ENCODE measurements around the gene ICE1.

Gene ICE1

GRCh38 chr5:5424736-5425135 is 2.3 kb downstream of the ICE1 start:
- H3K79me1 ChIP-seq (replicated peaks; ENCODE audit: low read length, poor library complexity, severe bottlenecking), result peaks cover 6% of the 10 kb centered on the region
- H4K91ac ChIP-seq (ENCODE audit: low read length), result no peak overlapping the region
- peak overlapping the region in 1 of 2 experiments; percentile 45 for H3K4me3 ChIP-seq (ENCODE audit: insufficient read depth in 1 of 2, low read depth in 1 of 2, low read length in 2 of 2)
- H3K4ac ChIP-seq (ENCODE audit: low read depth in 1 of 2, low read length in 2 of 2), result no peak overlapping the region
- no peak overlapping the region for H2BK5ac ChIP-seq (ENCODE audit: low read depth, low read length, poor library complexity, severe bottlenecking)
- no peak for DNase-seq
- no peak overlapping the region for H3K27ac ChIP-seq (ENCODE audit: low read length, poor library complexity, severe bottlenecking)
- H3K14ac ChIP-seq (ENCODE audit: low read length in 2 of 2), result no peak overlapping the region
- no peak overlapping the region for H2AFZ ChIP-seq (ENCODE audit: low read depth, low read length)
- 92% methylated on average over 2 of the region's 2 CpGs for WGBS
- H2BK15ac ChIP-seq (ENCODE audit: low read depth, poor library complexity, severe bottlenecking), result no peak overlapping the region
- no peak overlapping the region for H3K23ac ChIP-seq (ENCODE audit: low read length in 2 of 2)
- no peaks in the 10 kb centered on the region for H3K27me3 ChIP-seq (ENCODE audit: control insufficient read depth in 1 of 2, insufficient read depth in 1 of 2, low read length in 2 of 2)
- no peak overlapping the region for H3K4me2 ChIP-seq (ENCODE audit: low read length, poor library complexity, severe bottlenecking)
- H2BK120ac ChIP-seq (ENCODE audit: low read depth, low read length), result no peak overlapping the region
- H3K4me1 ChIP-seq (ENCODE audit: control insufficient read depth, insufficient read depth, low read depth, low read length), result peaks cover 13% of the 10 kb centered on the region
- H3K18ac ChIP-seq (ENCODE audit: low read depth in 1 of 2, low read length in 2 of 2), result no peak overlapping the region
- H3K9me3 ChIP-seq (ENCODE audit: control insufficient read depth, low read length), result peaks cover 4% of the 10 kb centered on the region
- no peak overlapping the region for H2BK12ac ChIP-seq (ENCODE audit: low read length in 2 of 2)
- H2AK5ac ChIP-seq (ENCODE audit: low read length, severe bottlenecking), result no peak overlapping the region
- no peak overlapping the region for H4K8ac ChIP-seq (ENCODE audit: low read length)
- H3K9ac ChIP-seq (ENCODE audit: low read length), result no peak overlapping the region
- H3K36me3 ChIP-seq (ENCODE audit: control insufficient read depth in 1 of 2, insufficient read depth in 2 of 2, low read depth in 1 of 2, low read length in 2 of 2), result peaks cover 4 to 20% of the 10 kb centered on the region in 2 experiments

GRCh38 chr5:5430136-5430535 is 7.7 kb downstream of the ICE1 start:
- no peak overlapping the region for H4K8ac ChIP-seq (ENCODE audit: low read length)
- WGBS, result 100% methylated on average over 1 of the region's 3 CpGs
- no peak overlapping the region for H2BK15ac ChIP-seq (ENCODE audit: low read depth, poor library complexity, severe bottlenecking)

GRCh38 chr5:5432020-5432707 is 9.7 kb downstream of the ICE1 start:
- H2BK12ac ChIP-seq (ENCODE audit: low read length in 2 of 2), result no peak overlapping the region
- no peak overlapping the region for H2AK5ac ChIP-seq (ENCODE audit: low read length, severe bottlenecking)
- WGBS, result 84% methylated on average over 3 of the region's 4 CpGs
- no peak overlapping the region for H3K9ac ChIP-seq (ENCODE audit: low read length)
- no peak overlapping the region for H3K14ac ChIP-seq (ENCODE audit: low read length in 2 of 2)
- H4K8ac ChIP-seq (ENCODE audit: low read length), result no peak overlapping the region
- peaks cover 12% of the 10 kb centered on the region for H3K79me1 ChIP-seq (replicated peaks; ENCODE audit: low read length, poor library complexity, severe bottlenecking)
- no peak overlapping the region for H3K4me3 ChIP-seq (ENCODE audit: insufficient read depth in 1 of 2, low read depth in 1 of 2, low read length in 2 of 2)
- H2BK120ac ChIP-seq (ENCODE audit: low read depth, low read length), result no peak overlapping the region
- no peak overlapping the region for H4K91ac ChIP-seq (ENCODE audit: low read length)
- H2AFZ ChIP-seq (ENCODE audit: low read depth, low read length), result no peak overlapping the region
- H3K27ac ChIP-seq (ENCODE audit: low read length, poor library complexity, severe bottlenecking), result no peak overlapping the region
- no peak overlapping the region for H3K18ac ChIP-seq (ENCODE audit: low read depth in 1 of 2, low read length in 2 of 2)
- peak; percentile 22 for DNase-seq
- H3K4ac ChIP-seq (ENCODE audit: low read depth in 1 of 2, low read length in 2 of 2), result no peak overlapping the region
- H3K36me3 ChIP-seq (ENCODE audit: control insufficient read depth in 1 of 2, insufficient read depth in 2 of 2, low read depth in 1 of 2, low read length in 2 of 2), result peaks cover 4 to 22% of the 10 kb centered on the region in 2 experiments
- no peak overlapping the region for H3K4me2 ChIP-seq (ENCODE audit: low read length, poor library complexity, severe bottlenecking)
- H3K4me1 ChIP-seq (ENCODE audit: control insufficient read depth, insufficient read depth, low read depth, low read length), result no peaks in the 10 kb centered on the region
- peak overlapping the region in 1 of 2 experiments; percentile 10 for H3K23ac ChIP-seq (ENCODE audit: low read length in 2 of 2)
- H2BK15ac ChIP-seq (ENCODE audit: low read depth, poor library complexity, severe bottlenecking), result no peak overlapping the region
- H3K9me3 ChIP-seq (ENCODE audit: control insufficient read depth, low read length), result no peaks in the 10 kb centered on the region
- no peak overlapping the region for H2BK5ac ChIP-seq (ENCODE audit: low read depth, low read length, poor library complexity, severe bottlenecking)
- H3K27me3 ChIP-seq (ENCODE audit: control insufficient read depth in 1 of 2, insufficient read depth in 1 of 2, low read length in 2 of 2), result no peaks in the 10 kb centered on the region

More at GRCh38 chr5:5430136-5430535, 7.7 kb downstream of the ICE1 start:
- H4K91ac ChIP-seq (ENCODE audit: low read length), result no peak overlapping the region
- H3K27ac ChIP-seq (ENCODE audit: low read length, poor library complexity, severe bottlenecking), result no peak overlapping the region
- no peak overlapping the region for H2AFZ ChIP-seq (ENCODE audit: low read depth, low read length)
- H3K23ac ChIP-seq (ENCODE audit: low read length in 2 of 2), result no peak overlapping the region
- H2BK120ac ChIP-seq (ENCODE audit: low read depth, low read length), result no peak overlapping the region
- H3K4me3 ChIP-seq (ENCODE audit: insufficient read depth in 1 of 2, low read depth in 1 of 2, low read length in 2 of 2), result no peak overlapping the region
- H3K27me3 ChIP-seq (ENCODE audit: control insufficient read depth in 1 of 2, insufficient read depth in 1 of 2, low read length in 2 of 2), result no peaks in the 10 kb centered on the region
- H3K4me1 ChIP-seq (ENCODE audit: control insufficient read depth, insufficient read depth, low read depth, low read length), result no peaks in the 10 kb centered on the region
- H3K9ac ChIP-seq (ENCODE audit: low read length), result no peak overlapping the region
- H2AK5ac ChIP-seq (ENCODE audit: low read length, severe bottlenecking), result no peak overlapping the region
- no peak overlapping the region for H2BK12ac ChIP-seq (ENCODE audit: low read length in 2 of 2)
- peaks cover 11% of the 10 kb centered on the region for H3K79me1 ChIP-seq (replicated peaks; ENCODE audit: low read length, poor library complexity, severe bottlenecking)
- H3K4me2 ChIP-seq (ENCODE audit: low read length, poor library complexity, severe bottlenecking), result no peak overlapping the region
- no peak for DNase-seq
- no peak overlapping the region for H3K4ac ChIP-seq (ENCODE audit: low read depth in 1 of 2, low read length in 2 of 2)
- peaks cover 4% of the 10 kb centered on the region for H3K9me3 ChIP-seq (ENCODE audit: control insufficient read depth, low read length)
- H3K36me3 ChIP-seq (ENCODE audit: control insufficient read depth in 1 of 2, insufficient read depth in 2 of 2, low read depth in 1 of 2, low read length in 2 of 2), result peaks cover 4 to 20% of the 10 kb centered on the region in 2 experiments
- H3K14ac ChIP-seq (ENCODE audit: low read length in 2 of 2), result no peak overlapping the region
- H2BK5ac ChIP-seq (ENCODE audit: low read depth, low read length, poor library complexity, severe bottlenecking), result no peak overlapping the region
- no peak overlapping the region for H3K18ac ChIP-seq (ENCODE audit: low read depth in 1 of 2, low read length in 2 of 2)

GRCh38 chr5:5436203-5436760 is 13.8 kb downstream of the ICE1 start:
- H3K27me3 ChIP-seq (ENCODE audit: control insufficient read depth in 1 of 2, insufficient read depth in 1 of 2, low read length in 2 of 2), result no peaks in the 10 kb centered on the region
- peaks cover 11% of the 10 kb centered on the region for H3K79me1 ChIP-seq (replicated peaks; ENCODE audit: low read length, poor library complexity, severe bottlenecking)
- WGBS, result 61% methylated on average over 3 of the region's 4 CpGs
- H3K9me3 ChIP-seq (ENCODE audit: control insufficient read depth, low read length), result no peaks in the 10 kb centered on the region
- no peak overlapping the region for H2BK15ac ChIP-seq (ENCODE audit: low read depth, poor library complexity, severe bottlenecking)
- H2BK12ac ChIP-seq (ENCODE audit: low read length in 2 of 2), result no peak overlapping the region
- H3K4me1 ChIP-seq (ENCODE audit: control insufficient read depth, insufficient read depth, low read depth, low read length), result no peaks in the 10 kb centered on the region
- no peak overlapping the region for H3K9ac ChIP-seq (ENCODE audit: low read length)
- H3K14ac ChIP-seq (ENCODE audit: low read length in 2 of 2), result no peak overlapping the region
- no peak overlapping the region for H2AFZ ChIP-seq (ENCODE audit: low read depth, low read length)
- no peak overlapping the region for H3K4ac ChIP-seq (ENCODE audit: low read depth in 1 of 2, low read length in 2 of 2)
- H4K8ac ChIP-seq (ENCODE audit: low read length), result no peak overlapping the region
- no peak overlapping the region for H3K4me3 ChIP-seq (ENCODE audit: insufficient read depth in 1 of 2, low read depth in 1 of 2, low read length in 2 of 2)
- H4K91ac ChIP-seq (ENCODE audit: low read length), result no peak overlapping the region
- H3K4me2 ChIP-seq (ENCODE audit: low read length, poor library complexity, severe bottlenecking), result no peak overlapping the region
- DNase-seq, result no peak
- no peak overlapping the region for H2AK5ac ChIP-seq (ENCODE audit: low read length, severe bottlenecking)
- H3K18ac ChIP-seq (ENCODE audit: low read depth in 1 of 2, low read length in 2 of 2), result no peak overlapping the region
- H3K27ac ChIP-seq (ENCODE audit: low read length, poor library complexity, severe bottlenecking), result no peak overlapping the region
- peaks cover 0 to 37% of the 10 kb centered on the region in 2 experiments for H3K36me3 ChIP-seq (ENCODE audit: control insufficient read depth in 1 of 2, insufficient read depth in 2 of 2, low read depth in 1 of 2, low read length in 2 of 2)
- H2BK120ac ChIP-seq (ENCODE audit: low read depth, low read length), result no peak overlapping the region
- no peak overlapping the region for H3K23ac ChIP-seq (ENCODE audit: low read length in 2 of 2)
- H2BK5ac ChIP-seq (ENCODE audit: low read depth, low read length, poor library complexity, severe bottlenecking), result no peak overlapping the region
